Natural killer cell (primary cell): ENCODE data around the gene SAFB. TPM values are rescaled to one million over a fixed set of nuclear protein-coding genes. Genes with fewer than 3 reads are reported as not detected.

Experiments used
- ATAC-seq, 3 donors: fragments of 150-1000 bp in 2 of 3; fragments of 200-7000 bp in 1 of 3; cut with Tn5 transposase; 1 replicate in 1 of 3; 2 replicates in 2 of 3; pipeline ENCODE4 v1.10.0; 2021; ENCODE audit warnings: mild to moderate bottlenecking in 2 of 3, moderate library complexity in 2 of 3
- DNase-seq, 2 donors: peaks; one replicate each; pipeline versions ENCODE4 v3.0.0 to v3.0.0-alpha.2; 2013 to 2021; ENCODE audit warnings: mixed read lengths in 1 of 2
- H3K27ac ChIP-seq: one replicate; pipeline ENCODE4 v1.5.1; 2013; ENCODE audit warnings: mild to moderate bottlenecking, low read length
- H3K27me3 ChIP-seq: one replicate; pipeline ENCODE4 v1.6.1; 2013; ENCODE audit warnings: low read length; ENCODE audit not compliant: control insufficient read depth, insufficient read depth
- H3K36me3 ChIP-seq: one replicate; pipeline ENCODE4 v1.6.1; 2013; ENCODE audit warnings: low read length; ENCODE audit not compliant: control insufficient read depth, insufficient read depth
- H3K4me1 ChIP-seq: one replicate; pipeline ENCODE4 v1.6.1; 2013; ENCODE audit warnings: low read length; ENCODE audit not compliant: control insufficient read depth, insufficient read depth
- H3K4me3 ChIP-seq: one replicate; pipeline ENCODE4 v1.5.1; 2013; ENCODE audit warnings: low read length
- H3K9me3 ChIP-seq: one replicate; pipeline ENCODE4 v1.6.1; 2013; ENCODE audit warnings: low read length; ENCODE audit not compliant: control insufficient read depth, insufficient read depth
- H3K27ac Mint-ChIP-seq, 2 donors: one replicate each; pipeline ENCODE4 v1.8.0; 2022; ENCODE audit warnings: mild to moderate bottlenecking in 2 of 2, mixed read lengths in 2 of 2, moderate library complexity in 1 of 2
- H3K27me3 Mint-ChIP-seq, 2 donors: one replicate each; pipeline ENCODE4 v1.8.0; 2022; ENCODE audit warnings: low read depth in 2 of 2, mixed read lengths in 2 of 2
- H3K36me3 Mint-ChIP-seq: one replicate; pipeline ENCODE4 v1.8.0; 2022; ENCODE audit warnings: mixed read lengths
- H3K4me1 Mint-ChIP-seq, 2 donors: one replicate each; pipeline ENCODE4 v1.8.0; 2022; ENCODE audit warnings: mixed read lengths in 2 of 2
- H3K4me3 Mint-ChIP-seq: one replicate; pipeline ENCODE4 v1.8.0; 2022; ENCODE audit warnings: mild to moderate bottlenecking, moderate library complexity, mixed read lengths
- H3K9me3 Mint-ChIP-seq, 2 donors: one replicate each; pipeline ENCODE4 v1.8.0; 2022; ENCODE audit warnings: mixed read lengths in 2 of 2
- WGBS: methylation state at CpG from one replicate; pipeline ENCODE4 v1.1.7; 2013; ENCODE audit warnings: missing lambda C conversion rate; ENCODE audit not compliant: insufficient coverage; 5-methylcytosine and 5-hydroxymethylcytosine counted together
- intact Hi-C: fragments of 100-400 bp; cut with micrococcal nuclease; formaldehyde crosslinking; loops from one replicate; pipeline ENCODE4 v1.14.2; 2022
- total RNA-seq, 4 donors: library from RNA; stranded (reverse); fragments of 120-200 nt in 1 of 4; gene quantifications; one replicate each; pipeline versions ENCODE4 v1.2.3 to v1.2.4, GENCODE V29; 2013 to 2022
- TF ChIP-seq, protein P1 (sequence below): fragments of 200-600 bp; IDR thresholded peaks from one replicate; pipeline ENCODE4 v1.8.0; 2022; ENCODE audit warnings: antibody characterized with exemption

SAFB gene
- total RNA-seq, 3 donors from 2014 or later (not counting 1 experiment from before 2014, with no cell fraction given): 195 to 229 (median 207) TPM

DNA sequence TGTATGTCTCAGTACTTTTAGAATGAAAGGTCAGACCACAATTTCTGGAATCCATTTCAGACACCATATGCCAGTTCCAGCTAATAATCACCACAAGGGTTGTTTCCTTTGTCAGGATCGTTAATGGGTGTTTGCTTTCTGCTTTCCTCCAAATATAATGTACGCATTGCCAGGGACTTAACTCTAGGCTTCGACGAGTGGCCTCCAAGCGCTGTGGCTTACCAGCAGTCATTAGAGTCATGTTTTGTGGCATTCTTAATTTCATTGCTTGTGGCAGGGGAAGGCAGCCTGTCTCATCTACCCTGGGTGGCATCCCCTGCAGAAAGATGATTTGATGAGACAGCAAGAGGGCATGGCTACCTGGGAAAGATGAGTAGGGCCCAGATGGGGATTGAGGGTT, 22.5 kb downstream of the SAFB start:
- H3K27me3 ChIP-seq: no peaks in the 10 kb centered on the region
- peaks cover 34 to 46% of the 10 kb centered on the region in 2 donors for H3K4me1 Mint-ChIP-seq
- H3K27ac ChIP-seq: no peak overlapping the region
- H3K9me3 ChIP-seq: no peaks in the 10 kb centered on the region
- H3K27ac Mint-ChIP-seq: peak overlapping the region; percentile 45 to 66
- peaks cover 55% of the 10 kb centered on the region for H3K36me3 Mint-ChIP-seq
- 94% methylated on average over 5 of the region's 5 CpGs for WGBS
- no peak overlapping the region for H3K4me3 ChIP-seq
- no peak overlapping the region for H3K4me3 Mint-ChIP-seq
- ATAC-seq (no peak), DNase-seq (no peak)
- H3K36me3 ChIP-seq: peaks cover 71% of the 10 kb centered on the region
- no peaks in the 10 kb centered on the region for H3K4me1 ChIP-seq
- H3K27me3 Mint-ChIP-seq: no peaks in the 10 kb centered on the region
- no peaks in the 10 kb centered on the region for H3K9me3 Mint-ChIP-seq
- TF ChIP-seq, protein P1, sequence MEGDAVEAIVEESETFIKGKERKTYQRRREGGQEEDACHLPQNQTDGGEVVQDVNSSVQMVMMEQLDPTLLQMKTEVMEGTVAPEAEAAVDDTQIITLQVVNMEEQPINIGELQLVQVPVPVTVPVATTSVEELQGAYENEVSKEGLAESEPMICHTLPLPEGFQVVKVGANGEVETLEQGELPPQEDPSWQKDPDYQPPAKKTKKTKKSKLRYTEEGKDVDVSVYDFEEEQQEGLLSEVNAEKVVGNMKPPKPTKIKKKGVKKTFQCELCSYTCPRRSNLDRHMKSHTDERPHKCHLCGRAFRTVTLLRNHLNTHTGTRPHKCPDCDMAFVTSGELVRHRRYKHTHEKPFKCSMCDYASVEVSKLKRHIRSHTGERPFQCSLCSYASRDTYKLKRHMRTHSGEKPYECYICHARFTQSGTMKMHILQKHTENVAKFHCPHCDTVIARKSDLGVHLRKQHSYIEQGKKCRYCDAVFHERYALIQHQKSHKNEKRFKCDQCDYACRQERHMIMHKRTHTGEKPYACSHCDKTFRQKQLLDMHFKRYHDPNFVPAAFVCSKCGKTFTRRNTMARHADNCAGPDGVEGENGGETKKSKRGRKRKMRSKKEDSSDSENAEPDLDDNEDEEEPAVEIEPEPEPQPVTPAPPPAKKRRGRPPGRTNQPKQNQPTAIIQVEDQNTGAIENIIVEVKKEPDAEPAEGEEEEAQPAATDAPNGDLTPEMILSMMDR: no peak
- intact Hi-C loops: no loop called here

DNA sequence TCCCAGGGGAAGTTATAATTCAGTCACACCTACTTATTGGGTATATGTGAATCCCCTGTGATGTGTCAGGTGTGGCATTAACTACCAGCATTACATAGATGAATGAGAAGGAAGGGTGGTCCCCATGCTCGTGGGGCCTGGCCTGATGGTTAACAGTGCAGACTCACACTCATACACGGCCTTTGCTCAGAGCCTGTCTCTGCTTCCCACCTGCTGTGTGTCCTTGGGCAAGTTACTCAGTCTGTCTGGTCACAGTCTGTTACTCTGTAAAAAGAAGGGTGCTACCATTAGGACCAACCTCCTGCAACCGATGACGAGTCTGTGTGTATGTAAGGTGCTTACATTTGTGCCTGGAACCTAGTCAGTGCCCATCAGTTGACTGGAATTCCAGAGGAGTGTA, 23.8 kb downstream of the SAFB start:
- H3K27me3 ChIP-seq: no peaks in the 10 kb centered on the region
- no peak for ATAC-seq
- H3K27ac Mint-ChIP-seq: peak overlapping the region; percentile 36 to 66
- H3K4me1 Mint-ChIP-seq: peaks cover 28 to 40% of the 10 kb centered on the region in 2 donors
- H3K36me3 ChIP-seq: peaks cover 78% of the 10 kb centered on the region
- H3K4me1 ChIP-seq: no peaks in the 10 kb centered on the region
- H3K4me3 ChIP-seq: no peak overlapping the region
- intact Hi-C loops: no loop called here
- H3K27me3 Mint-ChIP-seq: no peaks in the 10 kb centered on the region
- no peaks in the 10 kb centered on the region for H3K9me3 ChIP-seq
- peaks cover 50% of the 10 kb centered on the region for H3K36me3 Mint-ChIP-seq
- H3K27ac ChIP-seq: no peak overlapping the region
- TF ChIP-seq, protein P1: no peak
- no peak overlapping the region for H3K4me3 Mint-ChIP-seq
- no peaks in the 10 kb centered on the region for H3K9me3 Mint-ChIP-seq
- WGBS: 87% methylated on average over 4 of the region's 4 CpGs
- DNase-seq: no peak

DNA sequence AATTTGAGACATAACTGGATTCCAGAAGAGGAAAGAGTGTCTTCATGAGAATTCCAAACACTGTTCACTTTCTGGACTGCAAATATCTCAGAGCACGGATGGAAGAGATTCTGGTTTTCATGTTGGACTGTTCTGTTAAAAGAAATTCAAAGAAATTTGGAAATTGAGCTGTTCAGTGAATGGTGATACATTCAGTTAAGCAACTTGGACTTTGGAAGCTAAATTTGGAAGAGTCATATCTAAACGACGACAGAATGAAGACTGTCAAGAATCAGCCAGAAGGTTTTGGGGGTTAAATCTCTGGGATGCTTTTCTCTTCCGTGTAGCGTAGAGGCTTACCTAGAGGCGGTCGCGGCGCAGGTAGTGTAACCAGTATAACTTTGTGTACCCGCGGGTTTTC, 25.6 kb downstream of the SAFB start:
- no peaks in the 10 kb centered on the region for H3K27me3 Mint-ChIP-seq
- TF ChIP-seq, protein P1: no peak
- no peaks in the 10 kb centered on the region for H3K9me3 ChIP-seq
- ATAC-seq (no peak), DNase-seq (no peak)
- H3K4me3 Mint-ChIP-seq: no peak overlapping the region
- H3K4me3 ChIP-seq: no peak overlapping the region
- H3K27ac Mint-ChIP-seq: peak overlapping the region in 1 of 2 donors; percentile 12
- peaks cover 48% of the 10 kb centered on the region for H3K36me3 Mint-ChIP-seq
- intact Hi-C loops: no loop called here
- no peaks in the 10 kb centered on the region for H3K27me3 ChIP-seq
- H3K36me3 ChIP-seq: peaks cover 81% of the 10 kb centered on the region
- WGBS: 100% methylated on average over 3 of the region's 11 CpGs
- no peak overlapping the region for H3K27ac ChIP-seq
- peaks cover 28 to 35% of the 10 kb centered on the region in 2 donors for H3K4me1 Mint-ChIP-seq
- H3K9me3 Mint-ChIP-seq: no peaks in the 10 kb centered on the region
- no peaks in the 10 kb centered on the region for H3K4me1 ChIP-seq

DNA sequence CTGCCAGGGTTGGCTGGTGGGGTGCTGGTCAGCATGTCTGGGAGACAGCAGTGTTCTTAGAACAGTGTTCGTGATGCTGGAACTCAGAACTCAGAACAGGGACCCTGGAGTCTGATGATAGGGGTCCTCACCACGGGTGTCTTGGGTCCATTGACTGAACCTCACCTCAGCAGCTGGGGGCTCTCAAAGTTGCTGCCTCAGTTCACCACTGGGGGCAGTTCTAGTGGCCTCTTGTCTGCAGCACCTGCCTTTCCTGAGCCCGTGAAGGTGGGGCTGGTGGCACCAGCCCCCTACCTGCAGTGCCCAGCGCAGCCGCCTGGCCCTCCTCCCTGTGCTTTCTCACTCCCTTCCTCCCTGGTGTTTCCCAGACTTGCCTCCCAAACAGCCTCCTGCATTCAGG, 28.5 kb downstream of the SAFB start:
- peaks cover 9% of the 10 kb centered on the region in 2 donors for H3K4me1 Mint-ChIP-seq
- Histone ChIP-seq H3K9me3 (no peaks in the 10 kb centered on the region), H3K36me3 (peaks cover 85% of the 10 kb centered on the region), H3K4me1 (no peaks in the 10 kb centered on the region), H3K27ac (no peak overlapping the region), H3K4me3 (no peak overlapping the region), H3K27me3 (no peaks in the 10 kb centered on the region)
- WGBS: 97% methylated on average over 5 of the region's 5 CpGs
- intact Hi-C loops: no loop called here
- DNase-seq (no peak), ATAC-seq (peak in 1 of 3 donors; percentile 17)
- TF ChIP-seq, protein P1: no peak
- H3K36me3 Mint-ChIP-seq: peaks cover 23% of the 10 kb centered on the region
- H3K27ac Mint-ChIP-seq: no peak overlapping the region
- H3K4me3 Mint-ChIP-seq: no peak overlapping the region
- H3K27me3 Mint-ChIP-seq: no peaks in the 10 kb centered on the region
- H3K9me3 Mint-ChIP-seq: no peaks in the 10 kb centered on the region
